ENCODE results near the gene ADAMTS12.

DNA sequence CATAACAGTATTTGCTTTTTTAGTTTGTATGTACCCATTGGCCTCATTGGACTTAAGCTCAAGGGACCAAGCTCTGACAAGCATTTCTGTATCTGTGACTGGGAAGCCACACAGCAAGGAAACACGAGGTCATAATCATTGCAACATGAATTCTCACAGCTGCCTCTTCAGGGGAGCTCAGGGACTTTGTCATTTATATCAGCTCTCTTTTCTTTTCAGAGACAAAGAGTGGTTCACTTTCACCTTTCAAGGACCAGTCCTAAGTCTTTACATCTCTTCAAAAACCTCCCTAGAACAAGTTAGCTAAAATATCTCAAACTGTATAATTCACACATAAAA is 58.6 kb downstream of the ADAMTS12 start:
- TF ChIP-seq, protein P1, sequence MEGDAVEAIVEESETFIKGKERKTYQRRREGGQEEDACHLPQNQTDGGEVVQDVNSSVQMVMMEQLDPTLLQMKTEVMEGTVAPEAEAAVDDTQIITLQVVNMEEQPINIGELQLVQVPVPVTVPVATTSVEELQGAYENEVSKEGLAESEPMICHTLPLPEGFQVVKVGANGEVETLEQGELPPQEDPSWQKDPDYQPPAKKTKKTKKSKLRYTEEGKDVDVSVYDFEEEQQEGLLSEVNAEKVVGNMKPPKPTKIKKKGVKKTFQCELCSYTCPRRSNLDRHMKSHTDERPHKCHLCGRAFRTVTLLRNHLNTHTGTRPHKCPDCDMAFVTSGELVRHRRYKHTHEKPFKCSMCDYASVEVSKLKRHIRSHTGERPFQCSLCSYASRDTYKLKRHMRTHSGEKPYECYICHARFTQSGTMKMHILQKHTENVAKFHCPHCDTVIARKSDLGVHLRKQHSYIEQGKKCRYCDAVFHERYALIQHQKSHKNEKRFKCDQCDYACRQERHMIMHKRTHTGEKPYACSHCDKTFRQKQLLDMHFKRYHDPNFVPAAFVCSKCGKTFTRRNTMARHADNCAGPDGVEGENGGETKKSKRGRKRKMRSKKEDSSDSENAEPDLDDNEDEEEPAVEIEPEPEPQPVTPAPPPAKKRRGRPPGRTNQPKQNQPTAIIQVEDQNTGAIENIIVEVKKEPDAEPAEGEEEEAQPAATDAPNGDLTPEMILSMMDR (conservative IDR thresholded peaks at IDR 0.05; ENCODE audit: low read length): no peak
- no peak for TF ChIP-seq EZH2phosphoT487 (IDR thresholded peaks at IDR 0.05; ENCODE audit: borderline replicate concordance, low read depth, low read length)

Measured in OCI-LY7 (cell line).